ENCODE data around the gene GRHPR. TPM values are rescaled to one million over a fixed set of nuclear protein-coding genes. Genes with fewer than 3 reads are reported as not detected.

GRHPR gene
- polyA plus RNA-seq, 1 donor from 2014 or later: 128 TPM

- no peaks in the 10 kb centered on the region for H3K36me3 ChIP-seq (ENCODE audit: insufficient read depth, low read length)
- no peak overlapping the region for H2AFZ ChIP-seq (ENCODE audit: low read depth, low read length)
- H3K9me3 ChIP-seq (ENCODE audit: low read length): no peaks in the 10 kb centered on the region
- H4K20me1 ChIP-seq (ENCODE audit: insufficient read depth): no peaks in the 10 kb centered on the region
- no peaks in the 10 kb centered on the region for H3K9me2 ChIP-seq (ENCODE audit: insufficient read depth, low read length)
- TF ChIP-seq RAD21 (conservative IDR thresholded peaks at IDR 0.05): no peak
- no peak for TF ChIP-seq SMC3 (conservative IDR thresholded peaks at IDR 0.05; ENCODE audit: poor library complexity)
- no peak for TF ChIP-seq EP300 (conservative IDR thresholded peaks at IDR 0.05; ENCODE audit: poor library complexity, severe bottlenecking)
- no peak for TF ChIP-seq EZH2 (IDR thresholded peaks at IDR 0.05; ENCODE audit: borderline replicate concordance, insufficient read depth, low read length, poor library complexity, severe bottlenecking)
- TF ChIP-seq CTCF (IDR thresholded peaks at IDR 0.05; ENCODE audit: poor library complexity, severe bottlenecking): no peak
- TF ChIP-seq MXI1 (conservative IDR thresholded peaks at IDR 0.05; ENCODE audit: poor library complexity, severe bottlenecking): no peak
- no peak for TF ChIP-seq TAF1 (IDR thresholded peaks at IDR 0.05; ENCODE audit: low read depth)
- TF ChIP-seq REST (IDR thresholded peaks at IDR 0.05; ENCODE audit: borderline replicate concordance): no peak
- no peak for TF ChIP-seq POLR2AphosphoS5 (IDR thresholded peaks at IDR 0.05)
- no peaks in the 10 kb centered on the region for H3K27me3 ChIP-seq (ENCODE audit: insufficient read depth, low read depth, low read length)
- H3K27ac ChIP-seq (ENCODE audit: low read length): no peak overlapping the region
- H3F3A ChIP-seq (ENCODE audit: insufficient read depth, low read length, poor library complexity, severe bottlenecking): no peaks in the 10 kb centered on the region
- H3K9ac ChIP-seq (ENCODE audit: low read length): no peak overlapping the region
- no peak overlapping the region for H3K4me2 ChIP-seq (ENCODE audit: low read length)
- no peaks in the 10 kb centered on the region for H3K79me2 ChIP-seq (replicated peaks; ENCODE audit: insufficient read depth, low read length)
- H3K4me3 ChIP-seq (ENCODE audit: low read length): no peak overlapping the region
Measured at GRCh38 chr9:37373621-37374020, 48.9 kb upstream of the GRHPR start.

DNA sequence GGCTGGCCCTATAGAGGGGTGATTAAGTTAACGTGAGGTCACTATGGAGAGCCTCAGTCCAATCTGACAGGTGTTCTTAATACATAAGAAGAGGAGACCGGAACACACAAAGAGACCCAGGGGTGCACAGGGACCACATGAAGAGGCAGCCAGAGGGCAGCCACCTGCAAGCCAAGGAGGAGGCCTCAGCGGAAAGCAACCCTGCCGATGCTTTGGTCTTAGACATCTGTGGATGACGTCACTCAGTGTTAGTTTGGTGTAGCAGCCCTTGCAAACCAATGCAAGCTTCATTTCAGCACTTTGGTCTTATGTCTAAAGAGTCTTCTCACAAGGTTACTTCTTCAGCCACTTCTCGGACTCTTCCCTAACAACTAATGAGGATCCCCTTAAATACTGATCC lies 47.6 kb upstream of the GRHPR start:
- TF ChIP-seq REST (IDR thresholded peaks at IDR 0.05; ENCODE audit: borderline replicate concordance) (no peak), EZH2 (IDR thresholded peaks at IDR 0.05; ENCODE audit: borderline replicate concordance, insufficient read depth, low read length, poor library complexity, severe bottlenecking) (no peak), TAF1 (IDR thresholded peaks at IDR 0.05; ENCODE audit: low read depth) (no peak), CTCF (IDR thresholded peaks at IDR 0.05; ENCODE audit: poor library complexity, severe bottlenecking) (no peak), SMC3 (conservative IDR thresholded peaks at IDR 0.05; ENCODE audit: poor library complexity) (no peak), EP300 (conservative IDR thresholded peaks at IDR 0.05; ENCODE audit: poor library complexity, severe bottlenecking) (no peak), RAD21 (conservative IDR thresholded peaks at IDR 0.05) (no peak), POLR2AphosphoS5 (IDR thresholded peaks at IDR 0.05) (no peak), MXI1 (conservative IDR thresholded peaks at IDR 0.05; ENCODE audit: poor library complexity, severe bottlenecking) (no peak)

More for the DNA sequence above, 47.6 kb upstream of the GRHPR start:
- H3K79me2 ChIP-seq (replicated peaks; ENCODE audit: insufficient read depth, low read length): no peaks in the 10 kb centered on the region
- no peak overlapping the region for H2AFZ ChIP-seq (ENCODE audit: low read depth, low read length)
- no peak overlapping the region for H3K4me3 ChIP-seq (ENCODE audit: low read length)
- H3K27me3 ChIP-seq (ENCODE audit: insufficient read depth, low read depth, low read length): no peaks in the 10 kb centered on the region
- no peak overlapping the region for H3K27ac ChIP-seq (ENCODE audit: low read length)
- no peak overlapping the region for H3K9ac ChIP-seq (ENCODE audit: low read length)
- no peaks in the 10 kb centered on the region for H3F3A ChIP-seq (ENCODE audit: insufficient read depth, low read length, poor library complexity, severe bottlenecking)
- H4K20me1 ChIP-seq (ENCODE audit: insufficient read depth): no peaks in the 10 kb centered on the region
- H3K36me3 ChIP-seq (ENCODE audit: insufficient read depth, low read length): no peaks in the 10 kb centered on the region
- H3K9me3 ChIP-seq (ENCODE audit: low read length): no peaks in the 10 kb centered on the region
- H3K4me2 ChIP-seq (ENCODE audit: low read length): no peak overlapping the region
- H3K9me2 ChIP-seq (ENCODE audit: insufficient read depth, low read length): no peaks in the 10 kb centered on the region
